Left renal cortex interstitium (tissue), 4 donors: ENCODE data around the gene PIKFYVE. TPM values are rescaled to one million over a fixed set of nuclear protein-coding genes. Genes with fewer than 3 reads are reported as not detected.

Source experiments
- DNase-seq, 4 donors: peaks; one replicate each; pipeline ENCODE4 v3.0.0-alpha.2; 2013; ENCODE audit warnings: low read depth in 4 of 4, low spot score in 2 of 4, missing footprints in 1 of 4
- polyA plus RNA-seq, 4 donors: library from polyadenylated mRNA; unstranded; fragments of 120-200 nt; gene quantifications; one replicate each; pipeline ENCODE4 v1.2.1, GENCODE V29; 2013; ENCODE audit not compliant: insufficient read length in 4 of 4

Gene PIKFYVE
- polyA plus RNA-seq, 4 donors, result 20.7 to 31.8 (median 25.1) TPM

DNA sequence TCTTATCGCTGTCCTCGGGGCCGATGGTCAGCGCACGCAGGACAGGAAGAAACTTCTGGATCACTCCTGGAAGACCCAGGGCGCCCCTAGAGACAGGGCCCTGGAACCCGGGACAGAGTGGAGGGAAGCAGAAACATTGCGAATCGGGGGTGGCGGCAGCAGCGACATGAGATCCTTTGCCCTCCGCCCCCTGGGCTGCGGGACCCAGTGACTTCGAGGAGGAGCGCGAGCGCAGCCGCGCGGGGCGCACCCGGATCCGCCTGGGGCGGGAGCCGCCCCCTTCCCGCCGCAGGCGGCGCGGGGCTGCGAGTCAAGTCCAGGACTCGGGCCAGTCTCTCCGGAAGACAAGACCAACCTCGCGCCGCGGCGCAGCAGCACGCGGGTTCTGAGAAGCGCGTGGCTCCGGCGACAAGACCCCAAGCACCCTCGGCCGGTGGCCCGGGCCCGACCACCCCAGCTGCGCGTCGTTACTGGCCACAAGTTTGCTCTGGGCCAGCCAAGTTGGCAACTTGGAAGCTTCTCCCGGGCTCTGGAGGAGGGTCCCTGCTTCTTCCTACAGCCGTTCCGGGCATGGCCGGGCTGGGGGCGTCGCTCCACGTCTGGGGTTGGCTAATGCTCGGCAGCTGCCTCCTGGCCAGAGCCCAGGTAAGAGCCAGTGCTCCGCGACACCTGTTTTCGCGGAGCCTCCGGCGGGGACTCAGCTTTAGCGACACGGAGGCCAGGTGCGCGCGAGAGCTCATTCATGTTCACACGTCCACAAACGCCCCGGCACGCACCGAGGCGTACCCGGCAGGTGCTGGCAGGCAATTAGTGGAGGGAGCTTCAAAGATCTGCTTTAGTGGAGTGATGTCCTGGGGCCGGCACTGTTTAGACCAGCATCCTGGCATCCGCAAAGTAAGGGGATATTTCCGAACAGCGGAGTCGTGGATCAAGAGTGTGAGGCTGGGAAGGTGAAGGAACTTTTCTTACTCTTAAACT, 140.7 kb downstream of the PIKFYVE start, which contains the start of gene PTH2R:
Gene PTH2R, plus strand, starts transcription at position 319 of the 978 bp plus-strand sequence. Its CDS starts 252 bp downstream, at position 571.
- DNase-seq, result peak in 1 of 4 donors; percentile 23

DNA sequence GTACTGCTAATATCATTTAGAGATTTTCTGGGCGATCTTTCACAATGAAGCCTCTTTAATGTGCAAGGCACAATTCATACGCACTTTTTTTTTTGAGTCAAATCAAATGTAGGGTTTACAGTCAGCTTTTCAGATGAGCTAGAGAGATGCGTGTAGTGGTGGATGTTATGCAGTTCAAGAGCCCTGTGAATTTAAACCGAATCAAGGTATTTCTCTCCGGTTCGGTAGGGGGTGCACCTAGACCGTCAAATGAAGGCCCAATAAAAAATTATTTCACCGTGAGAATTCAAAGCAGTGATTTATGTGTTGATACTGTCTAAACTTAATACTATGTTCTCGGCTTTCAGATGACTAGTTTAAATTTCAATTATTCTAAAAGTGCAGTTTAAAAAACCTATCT, 141.6 kb downstream of the PIKFYVE start:
- DNase-seq, result peak in 1 of 4 donors; percentile 13

Other genes with a start within 250 kb of the PIKFYVE start
- 10 to 100 TPM; 12.2 to 15.3 (median 13.4) TPM for gene PLEKHM3, start 240.7 kb upstream of the PIKFYVE start, polyA plus RNA-seq
- not detected for gene CRYGD, start 141.7 kb upstream of the PIKFYVE start, polyA plus RNA-seq
- not detected for gene CRYGC, start 136.4 kb upstream of the PIKFYVE start, polyA plus RNA-seq
- gene CRYGB, start 120.1 kb upstream of the PIKFYVE start, polyA plus RNA-seq, result not detected
- gene CRYGA, start 102.7 kb upstream of the PIKFYVE start, polyA plus RNA-seq, result not detected
- under 1 TPM in 3 of 4 donors, not detected in 1; 0.27 to 0.33 (median 0.33) TPM for gene C2orf80, start 76.2 kb upstream of the PIKFYVE start, polyA plus RNA-seq
- gene IDH1, start 11.2 kb upstream of the PIKFYVE start, polyA plus RNA-seq, result 100 to 1,000 TPM in 1 of 4 donors, 10 to 100 TPM in 3; 77.2 to 110 (median 97.6) TPM
- gene PTH2R, start 140.5 kb downstream of the PIKFYVE start, polyA plus RNA-seq, result 10 to 100 TPM; 30.5 to 56.4 (median 44.1) TPM